Mesothelial cell of epicardium (in vitro differentiated cells): ENCODE measurements around the gene SLC16A8. TPM values are rescaled to one million over a fixed set of nuclear protein-coding genes. Genes with fewer than 3 reads are reported as not detected.

Experiments
- DNase-seq, 2 experiments: peaks; one replicate each; pipeline ENCODE4 v3.0.0; 2021; ENCODE audit warnings: low spot score in 2 of 2; ENCODE audit not compliant: unreplicated experiment in 2 of 2
- H3K27ac Mint-ChIP-seq: 2 replicates; pipeline ENCODE4 v1.8.0; 2021; ENCODE audit warnings: mixed read lengths
- H3K27me3 Mint-ChIP-seq: 2 replicates; pipeline ENCODE4 v1.8.0; 2021; ENCODE audit warnings: low read depth, mixed read lengths
- H3K36me3 Mint-ChIP-seq: 2 replicates; pipeline ENCODE4 v1.8.0; 2021; ENCODE audit warnings: mixed read lengths
- H3K4me1 Mint-ChIP-seq: 2 replicates; pipeline ENCODE4 v1.8.0; 2021; ENCODE audit warnings: mixed read lengths
- H3K4me3 Mint-ChIP-seq: 2 replicates; pipeline ENCODE4 v1.8.0; 2021; ENCODE audit warnings: mild to moderate bottlenecking, moderate library complexity, mixed read lengths
- H3K9me3 Mint-ChIP-seq: 2 replicates; pipeline ENCODE4 v1.8.0; 2021; ENCODE audit warnings: mixed read lengths
- CTCF ChIP-seq: fragments of 200-600 bp; sonication (generic); IDR thresholded peaks from one replicate; pipeline ENCODE4 v1.5.0; 2021; ENCODE audit warnings: antibody characterized with exemption; ENCODE audit not compliant: unreplicated experiment
- total RNA-seq: library from RNA; stranded (reverse); gene quantifications from 3 replicates; pipeline ENCODE4 v1.2.1, GENCODE V29; 2021

SLC16A8 gene
- total RNA-seq, 1 donor from 2014 or later = 0.60 TPM

DNA sequence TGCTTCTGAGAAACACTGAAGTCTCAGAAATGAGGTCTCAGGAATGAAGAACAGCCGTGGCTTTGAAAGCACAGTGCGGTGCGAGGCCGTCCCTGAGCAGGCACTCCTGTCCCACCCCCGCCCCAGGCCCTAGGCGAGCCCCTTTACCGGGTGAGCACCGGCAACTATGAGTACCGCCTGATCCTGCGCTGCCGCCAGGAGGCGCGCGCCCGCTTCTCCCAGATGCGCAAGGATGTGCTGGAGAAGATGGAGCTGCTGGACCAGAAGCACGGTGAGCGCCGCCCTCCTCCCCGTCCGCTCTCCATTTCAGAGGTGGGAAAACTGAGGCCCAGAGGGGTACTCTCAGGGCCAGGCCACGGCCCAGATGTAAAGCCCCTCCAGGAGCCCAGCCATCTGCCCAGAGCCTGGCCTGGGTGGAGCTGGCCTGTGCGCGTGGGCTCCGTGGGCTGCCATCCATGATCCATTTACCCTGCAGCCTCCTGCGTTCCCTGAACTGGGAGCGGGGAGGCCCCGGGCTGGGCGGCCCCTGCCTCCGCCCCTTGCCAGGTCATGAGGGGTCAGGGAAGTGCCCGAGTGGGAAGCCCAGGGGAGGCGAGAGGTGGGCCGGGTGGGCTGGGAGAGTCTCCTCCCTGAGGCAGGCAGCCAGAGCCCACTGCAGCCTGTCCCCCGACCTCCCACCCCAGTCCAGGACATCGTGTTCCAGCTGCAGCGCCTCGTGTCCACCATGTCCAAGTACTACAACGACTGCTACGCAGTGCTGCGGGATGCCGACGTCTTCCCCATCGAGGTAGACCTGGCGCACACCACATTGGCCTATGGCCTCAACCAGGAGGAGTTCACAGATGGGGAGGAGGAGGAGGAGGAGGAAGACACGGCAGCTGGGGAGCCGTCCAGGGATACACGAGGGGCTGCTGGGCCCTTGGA is 9.5 kb downstream of the SLC16A8 start:
- no peaks in the 10 kb centered on the region for H3K9me3 Mint-ChIP-seq
- DNase-seq = no peak
- no peaks in the 10 kb centered on the region for H3K4me1 Mint-ChIP-seq
- no peak overlapping the region for H3K27ac Mint-ChIP-seq
- peaks cover 13% of the 10 kb centered on the region for H3K36me3 Mint-ChIP-seq
- no peak overlapping the region for H3K4me3 Mint-ChIP-seq
- no peaks in the 10 kb centered on the region for H3K27me3 Mint-ChIP-seq
- peak; percentile 25 for TF ChIP-seq CTCF

GRCh38 chr22:38073150-38074130 is 10.5 kb downstream of the SLC16A8 start:
- no peak overlapping the region for H3K4me3 Mint-ChIP-seq
- no peaks in the 10 kb centered on the region for H3K27me3 Mint-ChIP-seq
- peaks cover 13% of the 10 kb centered on the region for H3K36me3 Mint-ChIP-seq
- no peak for TF ChIP-seq CTCF
- no peaks in the 10 kb centered on the region for H3K9me3 Mint-ChIP-seq
- H3K27ac Mint-ChIP-seq = no peak overlapping the region
- DNase-seq = no peak
- no peaks in the 10 kb centered on the region for H3K4me1 Mint-ChIP-seq

DNA sequence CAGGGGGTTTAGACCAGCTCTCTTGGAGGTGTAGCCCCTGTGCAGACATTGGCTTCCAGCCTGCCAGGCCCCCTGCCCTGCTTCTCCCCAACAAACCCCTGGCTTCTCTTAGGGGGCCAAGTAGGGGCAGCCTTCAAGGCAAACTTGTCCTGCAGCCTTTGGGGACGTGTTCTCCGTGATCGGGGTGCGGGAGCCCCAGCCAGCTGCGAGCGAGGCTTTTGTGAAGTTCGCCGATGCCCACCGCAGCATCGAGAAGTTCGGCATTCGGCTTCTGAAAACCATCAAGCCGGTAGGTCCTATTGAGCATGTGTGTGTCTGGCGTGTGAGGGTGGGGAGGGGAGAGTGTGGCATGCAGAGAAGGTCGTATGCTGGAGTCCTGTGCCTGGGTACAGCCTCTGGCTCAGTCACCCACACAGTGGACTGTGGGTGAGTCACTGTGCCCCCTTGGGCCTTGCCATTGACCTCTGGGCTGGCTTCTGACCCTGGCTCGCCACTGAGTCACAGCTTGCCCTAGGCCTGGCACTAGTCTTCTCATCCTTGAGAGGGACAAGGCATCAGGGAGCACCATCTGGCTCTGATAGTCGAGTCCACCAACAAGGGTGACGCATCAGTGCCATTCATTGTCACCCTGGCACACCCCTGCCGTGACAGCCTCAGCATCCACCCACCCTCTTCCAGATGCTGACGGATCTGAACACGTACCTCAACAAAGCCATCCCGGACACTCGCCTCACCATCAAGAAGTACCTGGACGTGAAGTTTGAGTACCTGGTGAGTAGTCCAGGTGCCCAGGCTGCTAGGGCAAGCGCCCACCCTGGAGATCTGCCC is 11.4 kb downstream of the SLC16A8 start:
- Mint-ChIP-seq H3K27ac (no peak overlapping the region), H3K36me3 (peaks cover 18% of the 10 kb centered on the region)

DNA sequence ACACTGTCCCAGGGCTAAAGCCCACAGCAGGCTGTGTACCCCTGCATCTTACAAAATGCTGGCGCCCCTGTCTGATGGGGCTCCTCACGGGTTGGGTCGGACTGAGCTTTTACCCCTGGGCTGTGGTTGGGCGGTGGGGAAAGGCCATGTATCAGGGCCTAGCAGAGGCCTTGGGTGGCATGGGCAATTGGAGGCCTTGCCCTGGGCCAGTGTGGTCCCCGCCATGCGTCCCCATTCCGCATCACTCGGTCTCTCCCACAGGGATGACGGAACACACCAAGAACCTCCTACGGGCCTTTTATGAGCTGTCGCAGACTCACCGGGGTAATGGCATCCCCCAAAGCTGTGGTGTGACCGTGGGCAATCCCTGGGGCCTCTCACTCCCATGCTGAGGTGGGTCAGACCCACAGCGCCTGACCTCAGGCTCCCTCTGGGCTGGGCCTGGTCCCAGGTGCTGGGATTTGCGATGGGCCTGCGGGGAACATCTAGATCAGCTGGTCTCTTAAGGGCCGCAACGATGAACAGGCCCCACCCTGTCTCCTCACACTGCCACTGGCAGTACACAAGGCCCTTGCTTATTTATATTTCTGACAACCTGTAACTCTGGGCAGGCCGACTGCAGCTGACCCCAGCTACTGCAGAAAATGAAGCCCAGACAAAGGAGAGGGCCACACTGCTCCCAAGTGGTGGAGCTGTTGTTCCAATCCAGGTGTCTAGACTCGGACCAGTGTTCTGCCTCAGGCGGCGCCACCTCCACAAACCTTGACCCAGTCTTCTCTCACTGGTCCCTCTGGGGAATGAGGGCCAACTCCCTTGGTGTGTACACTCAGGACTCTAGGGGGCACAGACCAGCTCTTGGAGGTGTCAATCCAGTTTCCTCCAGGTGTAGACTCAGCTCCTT is 12.3 kb downstream of the SLC16A8 start:
- H3K4me3 Mint-ChIP-seq = no peak overlapping the region
- H3K4me1 Mint-ChIP-seq = no peaks in the 10 kb centered on the region
- H3K27me3 Mint-ChIP-seq = no peaks in the 10 kb centered on the region
- H3K9me3 Mint-ChIP-seq = no peaks in the 10 kb centered on the region
- TF ChIP-seq CTCF = no peak
- no peak overlapping the region for H3K27ac Mint-ChIP-seq
- H3K36me3 Mint-ChIP-seq = peaks cover 21% of the 10 kb centered on the region
- no peak for DNase-seq

More for the DNA sequence above, 11.4 kb downstream of the SLC16A8 start:
- no peak for TF ChIP-seq CTCF
- Mint-ChIP-seq H3K4me1 (no peaks in the 10 kb centered on the region), H3K27me3 (no peaks in the 10 kb centered on the region), H3K9me3 (no peaks in the 10 kb centered on the region), H3K4me3 (no peak overlapping the region)
- DNase-seq = no peak
